Stimulated activated CD4-positive, alpha-beta T cell treated with anti-CD3 and anti-CD28 coated beads, Interleukin-4, amount 100 ng/mL, for 48 hours (primary cell): ENCODE data around the gene GLOD4.
"Not testable (repeated sequence)": the region's sequence is repeated elsewhere in the genome, so short reads cannot be mapped to it uniquely, and the experiment has no call there.

Experiments
- DNase-seq, 2 donors: peaks; one replicate each; pipeline ENCODE4 v3.0.0-alpha.2; 2020; ENCODE audit warnings: low read depth in 2 of 2

GLOD4 gene

DNA sequence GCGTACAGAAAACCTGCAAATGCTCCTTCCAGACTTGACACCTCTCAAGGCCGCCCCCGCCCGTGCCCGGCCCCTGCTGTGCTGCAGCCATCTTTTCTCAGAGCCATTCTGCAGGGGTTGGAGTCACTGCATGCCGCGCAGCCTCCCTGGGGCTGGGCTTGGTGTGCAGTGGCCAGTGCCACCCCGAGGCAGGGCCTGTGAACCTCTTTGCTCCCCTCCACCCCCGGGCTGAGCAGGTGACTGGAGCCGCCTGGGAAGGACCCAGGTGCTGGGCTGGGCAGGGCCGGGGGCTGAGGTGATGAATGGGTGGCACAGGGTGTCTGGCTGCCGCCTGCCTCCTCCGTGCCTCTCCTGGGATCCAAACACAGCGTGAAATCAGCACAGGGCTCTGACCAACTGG, 20.4 kb upstream of the GLOD4 start:
- DNase-seq: no peak

GRCh38 chr17:801660-802059, 19.6 kb upstream of the GLOD4 start:
- DNase-seq: no peak

DNA sequence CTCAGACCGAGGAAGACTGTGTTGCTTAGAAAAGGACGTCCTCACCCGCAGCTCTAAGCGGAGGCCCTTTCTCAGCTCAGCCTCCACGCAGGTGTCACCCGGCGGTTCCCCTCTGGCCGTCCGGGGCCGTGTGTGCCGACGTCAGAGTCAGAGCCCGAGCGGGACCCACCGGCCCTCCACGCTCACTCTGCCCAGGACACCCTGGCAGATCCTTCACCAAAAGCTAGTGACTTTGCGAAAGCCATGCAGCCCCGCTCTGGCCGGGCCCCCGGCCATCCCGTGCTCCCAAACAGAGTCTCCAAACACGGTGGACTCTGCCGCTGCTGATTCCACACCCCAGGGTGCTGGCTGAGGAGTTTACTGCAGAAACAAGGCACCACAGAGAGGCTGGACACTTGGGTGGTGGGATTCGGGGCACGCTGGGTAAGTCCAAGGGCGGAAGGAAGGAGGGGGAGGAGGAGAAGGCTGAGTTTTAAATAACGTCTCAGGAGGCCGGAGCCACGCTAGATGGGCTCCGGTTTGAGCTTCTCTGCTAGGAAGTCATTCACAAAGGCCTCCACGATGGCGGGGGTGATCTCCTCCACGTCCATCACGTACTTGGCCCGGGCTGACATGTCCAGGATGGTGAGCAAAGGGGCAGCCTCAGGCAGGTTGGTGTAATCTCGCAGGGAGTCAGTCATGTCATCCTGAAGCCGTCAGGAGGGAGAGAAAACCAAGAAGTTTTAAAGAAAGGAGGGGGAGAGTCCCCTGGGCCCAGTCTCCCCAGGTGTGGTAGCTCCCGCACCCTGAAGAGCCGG, 18.6 kb upstream of the GLOD4 start:
- no peak for DNase-seq

DNA sequence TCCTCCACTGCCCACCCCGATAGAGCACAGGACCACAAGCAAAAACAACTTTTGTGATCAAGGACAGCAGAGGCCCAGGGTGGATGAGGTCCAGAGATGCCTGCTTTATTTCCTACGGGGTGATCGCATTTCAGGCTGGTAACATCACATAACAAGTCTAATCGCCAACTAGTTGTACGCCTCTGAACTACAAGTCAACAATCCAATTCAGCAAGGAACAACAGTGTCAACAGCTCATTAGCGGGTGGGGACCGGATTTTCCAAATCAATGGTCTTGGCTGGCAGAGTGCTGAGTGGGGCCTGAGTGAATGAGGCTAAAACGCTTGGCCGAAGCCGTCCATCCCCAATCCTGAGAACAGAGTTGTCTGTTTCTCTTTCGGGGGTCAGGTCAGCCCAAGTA, 17.2 kb upstream of the GLOD4 start:
- no peak for DNase-seq

DNA sequence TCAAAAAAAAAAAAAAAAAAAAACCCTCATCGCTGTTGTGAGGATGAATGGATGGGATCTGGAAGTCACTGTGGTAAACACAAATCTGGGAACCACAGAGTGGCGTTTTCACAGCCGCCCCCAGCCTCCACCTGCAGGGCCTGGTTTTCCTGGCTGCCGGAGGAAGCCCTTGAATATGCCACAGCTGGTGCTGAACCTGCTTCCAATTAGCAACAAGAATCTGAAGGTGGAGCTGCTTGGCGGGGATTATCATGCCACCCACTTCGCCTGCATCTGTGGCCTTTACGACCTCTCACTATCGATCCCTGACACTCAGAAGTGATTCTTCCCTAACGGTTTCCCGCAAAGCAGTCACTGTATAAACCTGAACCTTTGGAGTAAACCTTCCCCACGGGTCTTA, 16.2 kb upstream of the GLOD4 start:
- no peak for DNase-seq

DNA sequence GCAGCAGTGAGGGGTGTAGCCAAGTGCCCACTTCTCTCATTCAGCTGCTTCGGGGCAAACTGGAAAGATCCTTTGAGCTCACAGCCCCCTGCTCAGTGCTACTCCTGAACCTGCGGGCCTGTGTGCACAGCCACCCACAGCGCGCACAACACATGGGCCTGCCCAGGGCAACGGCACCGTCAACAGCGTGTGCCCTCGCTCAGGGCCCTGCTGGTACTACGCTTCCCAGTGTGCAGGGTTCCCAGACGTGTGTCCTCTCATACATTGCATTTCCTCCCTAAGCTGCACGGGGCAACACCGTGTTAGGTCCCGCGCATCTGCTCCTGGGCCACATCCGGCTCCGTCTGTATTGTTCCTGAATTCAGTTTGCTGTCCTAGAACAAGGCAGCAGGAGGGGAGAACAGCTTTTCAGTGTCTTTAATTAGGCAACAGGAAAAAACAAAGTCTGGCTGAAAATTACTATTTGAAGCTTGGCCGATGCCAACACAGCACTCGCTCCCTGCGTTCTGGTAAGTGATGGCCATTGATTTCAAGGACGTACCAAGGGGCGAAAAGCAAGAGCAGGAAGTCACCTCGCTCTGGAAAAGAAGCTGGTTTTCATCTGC, 15.3 kb upstream of the GLOD4 start:
- DNase-seq: no peak

- no peak for DNase-seq
These were observed 14.5 kb upstream of the GLOD4 start for GRCh38 chr17:796609-797008.

GRCh38 chr17:795721-796120, 13.6 kb upstream of the GLOD4 start:
- no peak for DNase-seq

GRCh38 chr17:795276-795675, 13.2 kb upstream of the GLOD4 start:
- no peak for DNase-seq

GRCh38 chr17:794876-795275, 12.8 kb upstream of the GLOD4 start:
- DNase-seq: peak in 1 of 2 donors; percentile 30

DNA sequence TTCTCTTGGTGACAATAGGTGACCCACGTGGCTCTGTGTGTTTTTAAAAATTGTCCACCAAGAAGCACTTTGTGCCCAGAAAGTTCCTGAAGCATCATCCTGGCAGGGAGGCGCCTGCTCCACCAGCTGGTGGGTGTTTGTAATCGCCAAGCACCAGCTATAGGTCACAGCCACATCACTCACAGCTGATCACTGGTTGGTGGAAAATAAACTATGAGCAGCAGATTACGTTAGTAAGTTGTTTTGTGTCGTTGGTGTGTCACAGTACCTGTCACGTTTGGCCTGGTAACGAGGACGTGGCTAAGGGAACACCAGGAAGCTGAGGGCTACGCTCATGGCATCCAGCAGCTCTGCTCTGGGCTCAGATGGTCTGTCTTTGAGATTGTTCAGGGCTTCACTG, 10.2 kb upstream of the GLOD4 start:
- DNase-seq: no peak

DNA sequence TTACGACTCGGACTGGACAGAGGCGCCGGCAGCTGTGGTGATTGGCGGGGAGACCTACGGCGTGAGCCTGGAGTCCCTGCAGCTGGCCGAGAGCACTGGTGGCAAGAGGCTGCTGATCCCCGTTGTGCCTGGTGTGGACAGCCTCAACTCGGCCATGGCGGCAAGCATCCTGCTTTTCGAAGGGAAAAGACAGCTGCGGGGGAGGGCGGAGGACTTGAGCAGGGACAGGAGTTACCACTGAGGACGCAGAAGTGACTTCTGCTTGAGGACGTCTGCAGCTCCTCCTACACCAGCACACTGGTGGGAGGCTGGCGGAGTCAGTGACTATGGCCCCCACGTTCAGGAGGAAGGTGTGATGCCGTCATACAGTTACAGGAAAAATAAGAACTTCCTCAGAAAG, 9.7 kb upstream of the GLOD4 start:
- no peak for DNase-seq

DNA sequence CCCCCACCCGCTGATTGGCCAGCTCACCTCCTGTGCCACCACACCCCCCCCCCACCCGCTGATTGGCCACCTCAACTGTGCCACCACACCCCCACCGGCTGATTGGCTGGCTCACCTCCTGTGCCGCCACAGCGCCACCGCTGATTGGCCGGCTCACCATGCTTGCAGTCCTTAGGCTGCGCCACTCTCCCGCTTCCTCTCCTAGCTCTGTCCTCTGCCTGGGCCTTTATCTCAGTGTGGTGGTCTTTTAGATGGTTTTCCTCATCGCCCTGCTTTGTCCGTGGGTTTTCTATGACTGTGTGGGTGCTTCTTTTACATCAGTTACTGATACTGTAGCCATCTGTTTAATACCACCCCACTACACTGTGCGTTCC, 8.8 kb upstream of the GLOD4 start:
- DNase-seq: not testable (repeated sequence)

- not testable (repeated sequence) for DNase-seq
These were observed 8.1 kb upstream of the GLOD4 start for GRCh38 chr17:789931-790873.

GRCh38 chr17:789160-789840, 7.2 kb upstream of the GLOD4 start:
- no peak for DNase-seq

DNA sequence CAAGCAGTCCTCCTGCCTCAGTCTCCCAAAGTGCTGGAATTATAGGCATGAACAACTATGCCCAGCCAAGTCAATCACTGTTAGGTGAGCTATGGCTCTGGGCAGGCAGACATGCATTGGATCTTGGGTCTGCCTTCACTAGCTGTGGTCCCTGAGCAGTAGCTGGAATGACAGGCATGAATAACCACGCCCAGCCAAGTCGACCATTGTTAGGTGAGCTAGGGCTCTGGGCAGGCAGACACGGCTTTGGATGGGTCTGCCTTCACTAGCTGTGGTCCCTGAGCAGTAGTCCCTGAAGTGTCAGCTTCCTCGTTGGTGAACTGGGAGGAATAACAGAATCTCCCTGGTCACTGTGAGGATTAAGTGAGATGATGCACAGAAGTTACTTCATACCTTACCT, 6.5 kb upstream of the GLOD4 start:
- DNase-seq: no peak

- DNase-seq: no peak
These were observed 5.7 kb upstream of the GLOD4 start for GRCh38 chr17:787641-788221.

GRCh38 chr17:785901-786300, 3.8 kb upstream of the GLOD4 start:
- not testable (repeated sequence) for DNase-seq

GRCh38 chr17:784143-784542, 2.1 kb upstream of the GLOD4 start:
- no peak for DNase-seq

DNA sequence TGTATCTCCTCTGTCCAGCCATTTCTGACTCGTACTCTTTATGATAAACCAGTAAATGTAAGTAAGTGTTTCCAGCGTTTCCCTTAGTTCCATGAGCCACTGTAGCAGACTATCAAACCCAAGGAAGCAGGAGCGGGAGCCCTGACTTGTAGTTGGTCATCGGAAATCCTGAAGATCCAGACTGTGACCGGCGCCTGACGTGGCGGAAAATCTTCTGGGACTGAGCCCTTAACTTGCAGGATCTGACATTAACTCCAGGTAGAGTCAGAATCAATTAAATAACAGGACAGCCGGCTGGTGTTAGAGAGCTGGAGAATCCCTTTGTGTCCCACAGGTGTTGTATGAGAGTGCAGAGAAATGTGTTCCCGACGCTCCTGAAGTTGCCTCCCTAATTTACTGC, 4.0 kb downstream of the GLOD4 start:
- DNase-seq: no peak

GRCh38 chr17:774313-774584, 7.8 kb downstream of the GLOD4 start:
- DNase-seq: no peak
